Measurements from ENCODE around the gene GTF2A2. TPM values are rescaled to one million over a fixed set of nuclear protein-coding genes. Genes with fewer than 3 reads are reported as not detected.

Gene GTF2A2
- total and polyA plus RNA-seq, 10 donors = 33.8 to 103 (median 62.9) TPM

DNA sequence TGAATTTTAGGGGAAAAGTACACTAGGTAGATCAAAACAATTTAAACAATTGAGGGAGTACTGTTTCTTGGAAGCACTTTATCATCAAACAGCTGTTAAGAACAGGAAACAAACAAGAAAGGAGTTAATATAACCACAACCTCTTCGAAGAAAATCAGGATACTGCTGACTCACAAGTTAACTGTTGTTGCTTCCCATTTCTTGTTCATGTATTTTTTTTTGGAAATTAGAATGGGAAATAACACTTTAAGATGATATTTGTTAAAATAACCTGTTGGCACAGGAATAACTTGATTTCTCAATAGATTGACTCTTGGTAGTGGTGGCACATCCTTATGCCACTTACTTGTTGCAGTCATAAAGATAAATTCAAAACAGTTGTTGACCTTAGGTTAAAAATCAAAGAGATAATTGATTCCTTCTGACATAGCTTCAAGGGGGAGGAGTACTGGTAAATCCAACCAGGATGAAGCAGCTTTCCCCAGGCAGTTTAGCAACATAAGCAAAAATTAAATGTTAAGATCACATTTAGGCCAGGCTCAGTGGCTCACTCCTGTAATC is 28.5 kb upstream of the GTF2A2 start:
- no peak for DNase-seq
- peak overlapping the region in 5 of 8 donors; percentile 2 to 91 (median 8) for H3K4me3 ChIP-seq

DNA sequence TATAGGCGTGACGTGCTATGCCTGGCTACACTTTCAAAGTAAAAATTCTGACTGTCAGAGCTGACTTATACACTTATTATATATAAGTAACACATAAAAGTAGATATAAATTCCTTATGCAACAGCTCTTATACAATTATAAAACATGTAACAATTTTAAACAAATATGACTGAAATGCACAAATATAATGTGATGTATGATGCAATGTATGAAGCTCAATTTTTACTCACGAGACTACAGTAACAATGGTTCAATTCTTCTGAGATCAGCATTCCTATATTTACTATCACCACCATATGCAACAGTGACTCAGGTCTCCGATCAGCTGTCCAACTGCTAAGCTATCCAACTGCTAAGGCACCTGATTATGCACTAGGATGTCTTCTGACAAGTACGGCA is 23.6 kb upstream of the GTF2A2 start:
- H3K9me3 ChIP-seq = no peaks in the 10 kb centered on the region
- peaks cover 18 to 47% (median 29%) of the 10 kb centered on the region in 6 donors for H3K4me1 ChIP-seq
- H3K27ac ChIP-seq = no peak overlapping the region
- H3K27me3 ChIP-seq (replicated peaks in 1 of 7) = no peaks in the 10 kb centered on the region
- DNase-seq = no peak
- WGBS, 5 donors = 83 to 98% (median 97%) methylated on average over 4 of the region's 5 CpGs
- intact Hi-C loops (cut with DNase I; ENCODE audit: low total_unique reads) = no loop called here
- TF ChIP-seq POLR2AphosphoS5 (IDR thresholded peaks at IDR 0.05) (no peak), POLR2A (IDR thresholded peaks at IDR 0.05) (no peak)
- TF ChIP-seq, protein P1, sequence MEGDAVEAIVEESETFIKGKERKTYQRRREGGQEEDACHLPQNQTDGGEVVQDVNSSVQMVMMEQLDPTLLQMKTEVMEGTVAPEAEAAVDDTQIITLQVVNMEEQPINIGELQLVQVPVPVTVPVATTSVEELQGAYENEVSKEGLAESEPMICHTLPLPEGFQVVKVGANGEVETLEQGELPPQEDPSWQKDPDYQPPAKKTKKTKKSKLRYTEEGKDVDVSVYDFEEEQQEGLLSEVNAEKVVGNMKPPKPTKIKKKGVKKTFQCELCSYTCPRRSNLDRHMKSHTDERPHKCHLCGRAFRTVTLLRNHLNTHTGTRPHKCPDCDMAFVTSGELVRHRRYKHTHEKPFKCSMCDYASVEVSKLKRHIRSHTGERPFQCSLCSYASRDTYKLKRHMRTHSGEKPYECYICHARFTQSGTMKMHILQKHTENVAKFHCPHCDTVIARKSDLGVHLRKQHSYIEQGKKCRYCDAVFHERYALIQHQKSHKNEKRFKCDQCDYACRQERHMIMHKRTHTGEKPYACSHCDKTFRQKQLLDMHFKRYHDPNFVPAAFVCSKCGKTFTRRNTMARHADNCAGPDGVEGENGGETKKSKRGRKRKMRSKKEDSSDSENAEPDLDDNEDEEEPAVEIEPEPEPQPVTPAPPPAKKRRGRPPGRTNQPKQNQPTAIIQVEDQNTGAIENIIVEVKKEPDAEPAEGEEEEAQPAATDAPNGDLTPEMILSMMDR (IDR thresholded peaks at IDR 0.05 in 8 of 11, conservative IDR thresholded peaks at IDR 0.05 in 3 of 11) = no peak
- H3K4me3 ChIP-seq = no peak overlapping the region
- peaks cover 10 to 79% (median 65%) of the 10 kb centered on the region in 6 donors for H3K36me3 ChIP-seq

More for the DNA sequence above, 28.5 kb upstream of the GTF2A2 start:
- intact Hi-C loops (cut with DNase I; ENCODE audit: low total_unique reads) = no loop called here
- Histone ChIP-seq H3K27me3 (replicated peaks in 1 of 7) (no peaks in the 10 kb centered on the region), H3K4me1 (peaks cover 42 to 67% (median 58%) of the 10 kb centered on the region in 6 donors), H3K27ac (peak overlapping the region in 7 of 8 donors; percentile 98 to 100 (median 100)), H3K9me3 (no peaks in the 10 kb centered on the region), H3K36me3 (peaks cover 2 to 36% (median 16%) of the 10 kb centered on the region in 6 donors)
- TF ChIP-seq, protein P1 (IDR thresholded peaks at IDR 0.05 in 8 of 11, conservative IDR thresholded peaks at IDR 0.05 in 3 of 11) = no peak
- TF ChIP-seq POLR2AphosphoS5 (IDR thresholded peaks at IDR 0.05) = no peak
- no peak for TF ChIP-seq POLR2A (IDR thresholded peaks at IDR 0.05)
- WGBS, 5 donors = 0 to 2% (median 2%) methylated on average over 1 of the region's 1 CpG

DNA sequence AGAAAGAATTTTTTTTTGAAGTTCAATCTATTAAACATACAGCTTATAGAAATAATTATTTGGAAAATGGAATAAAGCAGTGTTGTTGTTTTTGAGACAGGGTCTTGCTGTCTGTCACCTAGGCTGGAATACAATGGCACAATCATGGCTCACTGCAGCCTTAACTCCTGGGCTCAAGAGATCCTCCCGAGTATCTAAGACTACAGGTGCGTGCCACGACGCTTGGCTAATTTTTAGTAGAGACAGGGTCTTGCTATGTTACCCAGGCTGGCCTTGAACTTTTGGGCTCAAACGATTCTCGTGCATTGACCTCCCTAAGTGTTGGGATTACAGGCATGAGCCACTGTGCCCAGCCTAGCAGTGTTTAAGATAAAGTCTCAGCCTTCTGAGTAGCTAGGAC is 23.0 kb upstream of the GTF2A2 start:
- intact Hi-C loops (cut with DNase I; ENCODE audit: low total_unique reads) = no loop called here
- Histone ChIP-seq H3K27ac (no peak overlapping the region), H3K4me1 (peaks cover 13 to 42% (median 24%) of the 10 kb centered on the region in 6 donors), H3K36me3 (peaks cover 10 to 84% (median 70%) of the 10 kb centered on the region in 6 donors), H3K4me3 (no peak overlapping the region), H3K9me3 (no peaks in the 10 kb centered on the region), H3K27me3 (replicated peaks in 1 of 7) (no peaks in the 10 kb centered on the region)
- WGBS, 5 donors = 94 to 97% (median 96%) methylated on average over 6 of the region's 6 CpGs
- DNase-seq = no peak
- TF ChIP-seq POLR2AphosphoS5 (IDR thresholded peaks at IDR 0.05) = no peak
- no peak for TF ChIP-seq POLR2A (IDR thresholded peaks at IDR 0.05)
- TF ChIP-seq, protein P1 (IDR thresholded peaks at IDR 0.05 in 8 of 11, conservative IDR thresholded peaks at IDR 0.05 in 3 of 11) = no peak

DNA sequence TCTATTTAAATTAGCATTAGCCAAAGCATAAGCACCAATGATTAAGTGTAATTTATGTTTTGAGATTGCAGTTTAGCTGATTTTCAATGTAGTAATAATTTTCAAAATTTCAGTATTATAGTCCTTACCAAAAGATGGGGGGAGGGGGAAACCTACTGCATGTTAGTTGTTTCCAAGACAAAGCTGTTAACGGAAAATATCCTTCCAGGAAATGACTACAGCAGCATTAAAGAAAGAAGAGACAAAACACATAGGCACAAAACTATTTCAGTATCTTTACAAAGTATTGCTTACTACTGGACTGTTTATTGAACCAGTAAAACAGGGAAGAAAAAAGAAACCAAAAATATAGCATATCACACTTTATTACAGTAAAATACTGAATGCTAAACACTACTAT is 21.3 kb upstream of the GTF2A2 start:
- Histone ChIP-seq H3K9me3 (no peaks in the 10 kb centered on the region), H3K4me3 (no peak overlapping the region), H3K4me1 (peaks cover 0 to 24% (median 8%) of the 10 kb centered on the region in 6 donors), H3K27ac (no peak overlapping the region), H3K27me3 (replicated peaks in 1 of 7) (no peaks in the 10 kb centered on the region), H3K36me3 (peaks cover 10 to 100% (median 84%) of the 10 kb centered on the region in 6 donors)
- intact Hi-C loops (cut with DNase I; ENCODE audit: low total_unique reads) = no loop called here
- DNase-seq = no peak
- WGBS, 5 donors = 29 to 57% (median 46%) methylated on average over 1 of the region's 1 CpG
- no peak for TF ChIP-seq POLR2AphosphoS5 (IDR thresholded peaks at IDR 0.05)

Measured in spleen (tissue), 11 donors.